Right lobe of liver (tissue), 6 donors: ENCODE results near the gene ATP12A. TPM values are rescaled to one million over a fixed set of nuclear protein-coding genes. Genes with fewer than 3 reads are reported as not detected.

Source experiments
- ATAC-seq, 4 donors: fragments of 200-7000 bp; cut with Tn5 transposase; one replicate each; pipeline ENCODE4 v1.9.1; 2020; ENCODE audit warnings: mild to moderate bottlenecking in 4 of 4, moderate library complexity in 4 of 4
- DNase-seq, 3 donors: peaks; one replicate each; pipeline ENCODE4 v3.0.0-alpha.2; 2020
- H3K27ac ChIP-seq, 3 donors: fragments of 200-600 bp; one replicate each; pipeline ENCODE4 v1.8.0; 2022
- H3K27me3 ChIP-seq, 2 donors: fragments of 200-600 bp; one replicate each; pipeline ENCODE4 v1.8.0; 2022
- H3K36me3 ChIP-seq, 4 donors: fragments of 200-600 bp; sonication (generic) in 1 of 4; one replicate each; pipeline versions ENCODE4 v1.5.1 to v1.8.0; 2017 to 2022; ENCODE audit warnings: control low read depth in 1 of 4
- H3K4me1 ChIP-seq, 4 donors: fragments of 200-600 bp; sonication (generic) in 1 of 4; one replicate each; pipeline versions ENCODE4 v1.5.1 to v1.8.0; 2017 to 2022; ENCODE audit warnings: control low read depth in 1 of 4
- H3K4me3 ChIP-seq, 3 donors: fragments of 200-600 bp; one replicate each; pipeline ENCODE4 v1.8.0; 2022
- H3K9me3 ChIP-seq, 4 donors: fragments of 200-600 bp; sonication (generic) in 1 of 4; one replicate each; pipeline versions ENCODE4 v1.5.1 to v1.8.0; 2017 to 2022; ENCODE audit warnings: control low read depth in 1 of 4
- CTCF ChIP-seq, 4 donors: fragments of 200-600 bp in 3 of 4; fragments of 450-650 bp in 1 of 4; IDR thresholded peaks; one replicate each; pipeline versions ENCODE4 v1.5.1 to v1.8.0; 2016 to 2022; ENCODE audit warnings: antibody characterized with exemption in 4 of 4, mild to moderate bottlenecking in 2 of 4
- POLR2A ChIP-seq: fragments of 450-650 bp; IDR thresholded peaks from one replicate; pipeline ENCODE4 v1.6.1; 2017; ENCODE audit warnings: antibody characterized with exemption, mild to moderate bottlenecking
- WGBS: methylation state at CpG from one replicate; pipeline ENCODE4 v1.1.6; 2018; ENCODE audit warnings: low coverage, low lambda C conversion rate; ENCODE audit not compliant: insufficient coverage; ENCODE audit errors: missing lambda C conversion rate; 5-methylcytosine and 5-hydroxymethylcytosine counted together
- intact Hi-C, 2 donors: fragments of 100-400 bp; cut with DNase I; formaldehyde crosslinking; loops; one replicate each; pipeline versions ENCODE4 v1.11.2 to v1.14.1; 2022
- total RNA-seq, 6 experiments: library from RNA; depleted of rRNA in 2 of 6; stranded (reverse); fragments of >200 nt in 2 of 6; fragmentation: NEBNext Ultra II Directional in 3 of 6; extraction: Animal tissue kit (Norgen Biotek cat#: 25700) in 3 of 6; gene quantifications; one replicate each; pipeline versions ENCODE4 v1.1.0 to v1.2.4, GENCODE V29; 2016 to 2023
- donor health status: DM: no; HTN: yes; CAD: no.
- donor health status: DM: no; HTN: no; CAD: no.
- donor health status: DM: no; HTN: no; CAD: no.
- donor health status: DM: no; HTN: yes; CAD: no.
- donor health status: DM: no; HTN: yes; CAD: no.

Gene ATP12A
- total RNA-seq, 6 experiments from 2014 or later = not detected

DNA sequence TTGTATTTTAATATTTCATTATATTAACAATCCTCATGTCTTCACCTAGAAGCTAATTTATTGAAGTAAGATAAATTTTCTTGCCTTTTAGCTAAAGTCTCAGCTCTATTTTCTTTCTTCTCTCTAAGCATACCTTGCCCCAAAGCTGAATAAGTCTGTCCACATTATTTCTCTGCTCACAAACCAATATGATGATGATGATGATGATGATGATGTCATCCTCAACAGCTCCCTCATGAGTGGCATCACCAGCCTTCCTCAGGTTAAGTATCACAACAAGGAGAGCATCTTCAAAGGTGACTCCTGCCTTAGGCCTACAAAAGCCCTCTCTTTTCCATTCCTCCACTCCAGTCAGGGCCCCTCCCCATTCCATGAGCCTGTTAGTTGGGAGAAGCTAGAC is 31.9 kb upstream of the ATP12A start:
- no peak overlapping the region for H3K27ac ChIP-seq
- no peak overlapping the region for H3K4me3 ChIP-seq
- no peaks in the 10 kb centered on the region for H3K4me1 ChIP-seq
- TF ChIP-seq POLR2A (no peak), CTCF (IDR thresholded peaks at IDR 0.05) (no peak)
- H3K9me3 ChIP-seq = no peaks in the 10 kb centered on the region
- no peaks in the 10 kb centered on the region for H3K27me3 ChIP-seq
- DNase-seq = no peak
- no peaks in the 10 kb centered on the region for H3K36me3 ChIP-seq
- ATAC-seq = no peak
- intact Hi-C loops = no loop called here

DNA sequence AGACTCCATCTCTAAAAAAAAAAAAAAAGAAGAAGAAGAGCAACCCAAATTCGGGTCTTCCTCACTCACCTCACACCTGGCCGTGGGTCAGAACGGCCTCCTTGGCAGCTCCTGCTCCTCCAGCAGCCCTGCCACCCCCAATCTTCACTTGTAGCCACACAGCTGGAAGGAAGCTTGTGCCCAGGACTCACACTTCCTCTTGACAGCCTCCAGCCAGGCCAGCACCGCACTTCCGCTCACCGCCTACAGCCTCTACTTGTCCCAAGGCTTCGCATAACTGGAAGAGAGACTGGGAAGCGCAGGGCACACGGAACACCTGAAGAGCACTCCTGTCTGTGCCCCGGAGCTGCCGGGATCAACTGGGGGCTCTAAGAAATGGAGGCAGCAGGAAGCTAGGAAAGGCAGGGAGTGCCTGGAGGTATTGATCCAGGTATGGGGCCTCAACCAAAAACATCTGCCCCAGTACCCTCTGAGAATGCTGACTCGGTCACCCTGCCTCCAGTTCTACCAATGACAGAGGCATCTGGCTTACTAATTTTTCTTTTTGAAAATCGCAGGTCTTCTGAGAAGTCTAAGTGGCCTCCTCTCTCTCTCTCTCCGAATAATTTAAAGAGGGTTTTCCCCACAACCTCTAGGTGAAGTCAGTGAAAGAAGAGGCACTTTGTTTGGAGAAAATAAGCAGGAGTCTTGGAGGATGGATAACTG is 31.1 kb upstream of the ATP12A start:
- H3K27ac ChIP-seq = no peak overlapping the region
- H3K27me3 ChIP-seq = no peaks in the 10 kb centered on the region
- H3K4me1 ChIP-seq = no peaks in the 10 kb centered on the region
- no peaks in the 10 kb centered on the region for H3K9me3 ChIP-seq
- no peaks in the 10 kb centered on the region for H3K36me3 ChIP-seq
- no peak overlapping the region for H3K4me3 ChIP-seq
- intact Hi-C loops = no loop called here
- ATAC-seq (no peak), DNase-seq (no peak)
- 61% methylated on average over 6 of the region's 14 CpGs for WGBS
- no peak for TF ChIP-seq POLR2A
- no peak for TF ChIP-seq CTCF (IDR thresholded peaks at IDR 0.05)

DNA sequence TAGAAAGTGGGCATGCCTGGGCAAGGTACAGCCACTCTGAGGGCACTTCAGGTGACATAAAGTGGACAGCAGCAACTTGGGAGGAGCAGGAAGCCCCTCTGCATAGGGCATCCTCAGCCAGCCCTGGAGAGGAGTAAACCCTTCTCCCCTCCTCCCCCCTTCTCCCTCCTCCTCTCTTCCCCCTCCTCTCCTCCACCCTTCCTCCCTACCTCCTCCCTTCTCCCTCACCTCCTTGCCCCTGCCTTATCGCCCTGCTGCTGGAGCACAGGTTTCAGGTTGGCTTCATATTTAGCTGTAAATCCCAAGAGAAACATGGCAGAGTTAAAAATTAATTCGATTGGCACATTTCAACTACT is 30.5 kb upstream of the ATP12A start:
- H3K27me3 ChIP-seq = no peaks in the 10 kb centered on the region
- no peaks in the 10 kb centered on the region for H3K9me3 ChIP-seq
- no peak overlapping the region for H3K27ac ChIP-seq
- 76% methylated on average over 2 of the region's 2 CpGs for WGBS
- no peak overlapping the region for H3K4me3 ChIP-seq
- no peaks in the 10 kb centered on the region for H3K36me3 ChIP-seq
- no peak for ATAC-seq
- no peaks in the 10 kb centered on the region for H3K4me1 ChIP-seq
- intact Hi-C loops = no loop called here
- no peak for DNase-seq
- TF ChIP-seq CTCF (IDR thresholded peaks at IDR 0.05) (no peak), POLR2A (no peak)

DNA sequence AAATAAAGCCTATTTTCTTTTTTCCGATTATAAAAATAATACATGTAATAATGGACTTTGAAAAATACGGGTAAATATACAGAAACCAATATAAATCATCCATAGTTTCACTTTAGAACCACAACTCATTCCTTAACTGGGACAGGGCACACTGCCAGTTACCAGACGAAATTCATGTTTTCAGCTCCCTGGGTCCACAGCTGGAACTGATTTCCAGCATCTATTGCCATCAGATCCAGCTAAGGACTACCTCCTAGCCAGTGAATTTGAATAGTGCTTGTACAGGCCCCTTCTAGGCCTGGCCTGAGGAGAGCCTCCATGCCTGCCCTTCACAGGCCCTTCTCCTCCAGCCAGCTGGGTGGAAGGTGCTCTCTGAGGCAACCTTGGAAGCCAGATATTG is 30.0 kb upstream of the ATP12A start:
- ATAC-seq = no peak
- no peak overlapping the region for H3K27ac ChIP-seq
- 69% methylated on average over 3 of the region's 3 CpGs for WGBS
- no peaks in the 10 kb centered on the region for H3K9me3 ChIP-seq
- H3K36me3 ChIP-seq = no peaks in the 10 kb centered on the region
- intact Hi-C loops = no loop called here
- DNase-seq = no peak
- H3K4me3 ChIP-seq = no peak overlapping the region
- H3K27me3 ChIP-seq = no peaks in the 10 kb centered on the region
- no peaks in the 10 kb centered on the region for H3K4me1 ChIP-seq
- TF ChIP-seq POLR2A (no peak), CTCF (IDR thresholded peaks at IDR 0.05) (no peak)
